HCT116 (cell line): ENCODE measurements around the gene CNTNAP2. TPM values are rescaled to one million over a fixed set of nuclear protein-coding genes. Genes with fewer than 3 reads are reported as not detected.

Source experiments
- ATAC-seq: fragments of 200-7000 bp; cut with Tn5 transposase; 2 replicates; pipeline ENCODE4 v1.9.1; 2020; ENCODE audit warnings: mild to moderate bottlenecking, moderate library complexity
- BruUV-seq: library from RNA; stranded (reverse); fragments of 400-500 nt; replicated peaks from 2 replicates; lab custom pipeline; 2021; lab: Mats Ljungman, UMichigan
- CTCF ChIA-PET: fragments of 300-600 bp; sonication (Branson Sonifier 250); formaldehyde crosslinking; loops from one replicate; lab custom pipeline; 2021; ENCODE audit warnings: antibody characterized with exemption; lab: Charles Lee
- POLR2A ChIA-PET: fragments of 300-600, 350-600 bp; sonication (Branson Sonifier 250); formaldehyde crosslinking; loops from one replicate; lab custom pipeline; 2021; ENCODE audit warnings: antibody characterized with exemption; lab: Charles Lee
- RAD21 ChIA-PET, 2 experiments: fragments of 300-600 bp; sonication (Branson Sonifier 250); formaldehyde crosslinking; loops; one replicate each; lab custom pipeline; 2023; ENCODE audit warnings: low total read pairs in 2 of 2; ENCODE audit not compliant: uncharacterized antibody in 2 of 2, unreplicated experiment in 2 of 2, low non-redundant PET in 1 of 2; lab: Charles Lee
- DNase-seq: peaks from one replicate; pipeline ENCODE4 v3.0.0-alpha.2; 2010; ENCODE audit warnings: low read depth, low spot score
- H2AFZ ChIP-seq: fragments of 200-600 bp; shearing (Covaris generic), sonication (generic); 2 replicates; pipeline ENCODE4 v1.6.1; 2017; ENCODE audit warnings: low read depth, mixed run types, mixed read lengths, antibody characterized with exemption, low read length; ENCODE audit not compliant: poor library complexity, severe bottlenecking
- H3K27ac ChIP-seq: 2 replicates; pipeline ENCODE4 v1.5.1; 2012; ENCODE audit warnings: low read depth, low read length
- H3K27me3 ChIP-seq: fragments of 200-600 bp; sonication (generic); 2 replicates; pipeline ENCODE4 v1.6.1; 2016; ENCODE audit warnings: mixed run types, low read length, mixed read lengths; ENCODE audit not compliant: insufficient read depth
- H3K36me3 ChIP-seq, 2 experiments: fragments of 200-500 bp in 1 of 2; fragments of 200-600 bp in 1 of 2; sonication (Bioruptor generic) in 1 of 2; sonication (generic) in 1 of 2; 2 replicates each; pipeline versions ENCODE4 v1.5.1 to v1.6.1; 2014 to 2016; ENCODE audit warnings: low read length in 2 of 2, inconsistent platforms in 1 of 2, mixed read lengths in 1 of 2, mixed run types in 1 of 2; ENCODE audit not compliant: insufficient read depth in 2 of 2, control insufficient read depth in 1 of 2
- H3K4me1 ChIP-seq, 2 experiments: fragments of 200-600 bp in 1 of 2; sonication (generic) in 1 of 2; 2 replicates each; pipeline versions ENCODE4 v1.5.1 to v1.6.1; 2012 to 2017; ENCODE audit warnings: low read length in 2 of 2, inconsistent platforms in 1 of 2, mild to moderate bottlenecking in 1 of 2, mixed read lengths in 1 of 2, mixed run types in 1 of 2, moderate library complexity in 1 of 2; ENCODE audit not compliant: insufficient read depth in 2 of 2, control insufficient read depth in 1 of 2
- H3K4me2 ChIP-seq: fragments of 200-600 bp; sonication (generic); 2 replicates; pipeline ENCODE4 v1.6.1; 2017; ENCODE audit warnings: mixed run types, low read length, mixed read lengths
- H3K4me3 ChIP-seq, 2 experiments: fragments of 200-600 bp in 1 of 2; sonication (generic) in 1 of 2; replicated peaks in 1 of 2; 2 replicates each; pipeline ENCODE4 v1.5.1; 2011 to 2016; ENCODE audit warnings: low read length in 2 of 2, control low read depth in 1 of 2, low read depth in 1 of 2, mild to moderate bottlenecking in 1 of 2, mixed read lengths in 1 of 2, mixed run types in 1 of 2
- H3K79me2 ChIP-seq: fragments of 200-600 bp; sonication (generic); 2 replicates; pipeline ENCODE4 v1.6.1; 2017; ENCODE audit warnings: mild to moderate bottlenecking, mixed run types, low read length, moderate library complexity, mixed read lengths; ENCODE audit not compliant: insufficient read depth
- H3K9ac ChIP-seq: fragments of 200-600 bp; sonication (generic); 2 replicates; pipeline ENCODE4 v1.6.1; 2016; ENCODE audit warnings: low read length, mixed read lengths
- H3K9me2 ChIP-seq: fragments of 200-600 bp; sonication (generic), shearing (Covaris generic); 2 replicates; pipeline ENCODE4 v1.6.1; 2017; ENCODE audit warnings: mixed run types, mild to moderate bottlenecking, moderate library complexity; ENCODE audit not compliant: insufficient read depth
- H3K9me3 ChIP-seq, 2 experiments: fragments of 200-500 bp in 1 of 2; fragments of 200-600 bp in 1 of 2; sonication (Bioruptor generic) in 1 of 2; sonication (generic) in 1 of 2; 2 replicates each; pipeline ENCODE4 v1.6.1; 2014 to 2017; ENCODE audit warnings: low read length in 2 of 2, mixed read lengths in 2 of 2, inconsistent platforms in 1 of 2, low read depth in 1 of 2, mild to moderate bottlenecking in 1 of 2, mixed run types in 1 of 2, moderate library complexity in 1 of 2; ENCODE audit not compliant: control insufficient read depth in 1 of 2, insufficient read depth in 1 of 2
- H4K20me1 ChIP-seq: fragments of 200-600 bp; sonication (generic), shearing (Covaris generic); 2 replicates; pipeline ENCODE4 v1.6.1; 2017; ENCODE audit warnings: mixed run types, mild to moderate bottlenecking, moderate library complexity; ENCODE audit not compliant: insufficient read depth
- CEBPB ChIP-seq: IDR thresholded peaks from 2 replicates; pipeline ENCODE4 v1.6.1; 2012; ENCODE audit warnings: low read depth
- EZH2phosphoT487 ChIP-seq: fragments of 200-600 bp; IDR thresholded peaks from 2 replicates; pipeline ENCODE4 v1.6.1; 2018; ENCODE audit warnings: antibody characterized with exemption, borderline replicate concordance
- POLR2A ChIP-seq: IDR thresholded peaks from 2 replicates; pipeline ENCODE4 v1.7.0; 2011; ENCODE audit warnings: borderline replicate concordance; ENCODE audit not compliant: insufficient read depth, insufficient read length; ENCODE audit errors: extremely low read depth
- RAD21 ChIP-seq: IDR thresholded peaks from 2 replicates; pipeline ENCODE4 v1.6.1; 2012; ENCODE audit warnings: low read depth, mild to moderate bottlenecking
- REST ChIP-seq: IDR thresholded peaks from 2 replicates; pipeline ENCODE4 v1.6.1; 2012; ENCODE audit warnings: low read depth
- TCF7L2 ChIP-seq: IDR thresholded peaks from 2 replicates; pipeline ENCODE4 v1.7.0; 2011; ENCODE audit warnings: borderline replicate concordance, inconsistent platforms; ENCODE audit not compliant: insufficient read depth, insufficient read length; ENCODE audit errors: extremely low read depth
- YY1 ChIP-seq: IDR thresholded peaks from 2 replicates; pipeline ENCODE4 v1.6.1; 2011; ENCODE audit warnings: low read length, low read depth, moderate library complexity, mild to moderate bottlenecking; ENCODE audit not compliant: insufficient replicate concordance; ENCODE audit errors: extremely low read depth
- ZNF274 ChIP-seq: fragments of 200-500 bp; sonication (Bioruptor generic); IDR thresholded peaks from 2 replicates; pipeline ENCODE4 v1.6.1; 2014; ENCODE audit warnings: mild to moderate bottlenecking, low read depth, low read length, inconsistent platforms
- intact Hi-C: fragments of 100-400 bp; cut with micrococcal nuclease; formaldehyde crosslinking; loops from 2 replicates; pipeline ENCODE4 v1.10.0; 2022
- total RNA-seq: library from RNA; stranded (reverse); gene quantifications from one replicate; pipeline ENCODE4 v1.2.1, GENCODE V29; 2021; ENCODE audit not compliant: unreplicated experiment

Gene CNTNAP2
- total RNA-seq, 1 experiment from 2014 or later = 0.37 TPM

DNA sequence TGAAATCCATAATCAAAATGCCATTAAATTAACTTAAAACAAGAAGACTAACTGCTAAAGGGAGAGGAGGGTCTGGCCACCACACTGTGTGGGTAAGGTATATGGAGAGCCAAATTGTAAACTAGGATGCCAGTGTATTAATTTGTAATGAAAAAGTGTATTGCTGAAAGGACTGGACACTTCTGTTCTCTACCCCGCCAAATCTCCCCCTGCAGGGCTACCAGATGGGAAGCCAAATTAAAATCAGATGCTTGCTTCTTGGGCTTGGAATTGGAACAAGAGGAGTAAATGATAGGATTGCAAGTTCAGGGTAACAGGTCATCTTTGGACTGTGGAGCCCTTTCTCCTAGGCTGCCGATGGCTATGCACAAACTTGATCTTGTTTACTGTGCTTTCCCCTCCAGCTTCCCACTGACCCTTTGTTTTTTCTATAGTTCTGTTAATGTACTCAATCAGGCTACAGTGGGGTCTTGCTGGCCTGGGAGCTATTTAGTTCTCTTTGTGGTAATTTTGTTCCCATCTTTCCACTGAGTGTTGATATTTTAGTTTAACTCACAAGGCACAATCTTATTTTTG lies 1541.9 kb downstream of the CNTNAP2 start:
- Histone ChIP-seq H3K27me3 (no peaks in the 10 kb centered on the region), H3K4me1 (no peaks in the 10 kb centered on the region), H3K36me3 (no peaks in the 10 kb centered on the region), H3K27ac (no peak overlapping the region), H2AFZ (no peak overlapping the region), H4K20me1 (no peaks in the 10 kb centered on the region), H3K9ac (no peak overlapping the region), H3K79me2 (no peaks in the 10 kb centered on the region), H3K9me3 (peaks cover 2 to 8% of the 10 kb centered on the region in 2 experiments; a peak in 2 of 4 replicates), H3K4me2 (no peak overlapping the region), H3K9me2 (no peaks in the 10 kb centered on the region), H3K4me3 (no peak overlapping the region)
- intact Hi-C loops = no loop called here
- POLR2A ChIA-PET = no interaction called here
- CTCF ChIA-PET = no interaction called here
- ATAC-seq = no peak
- RAD21 ChIA-PET = no interaction called here
- no peak for TF ChIP-seq YY1
- no TSS peak for BruUV-seq
- DNase-seq = no peak

GRCh38 chr7:147659036-147659995 lies 1542.7 kb downstream of the CNTNAP2 start:
- intact Hi-C loops = no loop called here
- H3K4me1 ChIP-seq = no peaks in the 10 kb centered on the region
- peaks cover 0 to 11% of the 10 kb centered on the region in 2 experiments; a peak in 2 of 4 replicates for H3K9me3 ChIP-seq
- no peaks in the 10 kb centered on the region for H4K20me1 ChIP-seq
- ATAC-seq (no peak), DNase-seq (no peak)
- H3K27ac ChIP-seq = no peak overlapping the region
- ChIA-PET POLR2A (no interaction called here), RAD21 (no interaction called here), CTCF (no interaction called here)
- H3K79me2 ChIP-seq = no peaks in the 10 kb centered on the region
- no peak overlapping the region for H2AFZ ChIP-seq
- no TSS peak for BruUV-seq
- H3K4me2 ChIP-seq = no peak overlapping the region
- H3K27me3 ChIP-seq = no peaks in the 10 kb centered on the region
- H3K9me2 ChIP-seq = no peaks in the 10 kb centered on the region
- no peak overlapping the region for H3K9ac ChIP-seq
- TF ChIP-seq TCF7L2 (no peak), ZNF274 (no peak), RAD21 (no peak), POLR2A (no peak), REST (no peak), CEBPB (no peak), EZH2phosphoT487 (no peak)
- H3K4me3 ChIP-seq = no peak overlapping the region
- H3K36me3 ChIP-seq = no peaks in the 10 kb centered on the region
